ENCODE results near the gene TMEM161A. TPM values are rescaled to one million over a fixed set of nuclear protein-coding genes. Genes with fewer than 3 reads are reported as not detected.

Gene TMEM161A
- total and polyA plus RNA-seq, 9 of the 15 experiments (the other 6 are each of a cell fraction or from before 2014, with no cell fraction given), result 0.63 to 92.3 (median 38.9) TPM

DNA sequence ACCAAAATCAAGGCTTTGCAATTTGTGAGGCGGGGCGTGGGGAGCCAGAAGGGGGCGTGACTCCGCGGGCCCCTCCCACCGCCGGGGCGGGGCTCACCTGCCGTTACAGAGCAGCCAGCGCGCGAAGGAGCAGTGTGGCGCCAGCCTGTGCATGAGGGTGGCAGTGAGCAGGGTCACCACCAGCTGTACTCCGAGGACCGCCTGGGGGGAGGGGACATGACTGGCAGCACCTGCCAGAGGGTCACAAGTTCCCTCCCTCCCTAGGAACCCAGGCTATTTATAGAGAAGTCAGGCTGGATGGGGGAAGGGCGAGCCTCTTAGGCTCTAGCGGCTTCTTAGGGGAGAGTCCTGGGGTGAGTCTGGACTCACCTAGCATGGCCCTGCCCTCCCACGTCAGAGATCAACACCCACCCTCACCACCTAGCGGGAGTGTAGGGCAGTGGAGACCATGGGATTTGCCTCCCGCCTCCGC lies 3.6 kb downstream of the TMEM161A start (continued):
- TF ChIP-seq EP300 (IDR thresholded peaks at IDR 0.05; ENCODE audit: low read length) (no peak; the same call in 1 of the 2 replicates), ZFP30 (CRISPR knock-in tag; IDR thresholded peaks at IDR 0.05; ENCODE audit: borderline replicate concordance) (no peak), POLR2AphosphoS2 (IDR thresholded peaks at IDR 0.05; ENCODE audit: low read length) (no peak), NCOA4 (IDR thresholded peaks at IDR 0.05; ENCODE audit: partially characterized antibody) (no peak), ZFX (CRISPR knock-in tag; IDR thresholded peaks at IDR 0.05) (no peak), SRSF9 (IDR thresholded peaks at IDR 0.05; ENCODE audit: borderline replicate concordance, low read depth, low read length) (no peak), KLF10 (CRISPR knock-in tag; IDR thresholded peaks at IDR 0.05) (no peak), ZNF384 (IDR thresholded peaks at IDR 0.05; ENCODE audit: low read depth, low read length) (no peak), JUNB (CRISPR knock-in tag; conservative IDR thresholded peaks at IDR 0.05) (no peak), E2F3 (CRISPR knock-in tag; IDR thresholded peaks at IDR 0.05) (no peak), CEBPG (CRISPR knock-in tag; IDR thresholded peaks at IDR 0.05) (no peak), CEBPG (tag; conservative IDR thresholded peaks at IDR 0.05 in 1 of 2, IDR thresholded peaks at IDR 0.05 in 1 of 2) (no peak), NR2C2 (CRISPR knock-in tag; IDR thresholded peaks at IDR 0.05) (no peak), NR2C2 (tag; IDR thresholded peaks at IDR 0.05) (no peak), SMARCE1 (IDR thresholded peaks at IDR 0.05) (0 out of 2 replicates have a peak, but pooled peaks have one; percentile 51), C11orf30 (IDR thresholded peaks at IDR 0.05; ENCODE audit: low read depth) (no peak), SREBF2 (CRISPR knock-in tag; IDR thresholded peaks at IDR 0.05) (no peak)
- TF ChIP-seq, protein P1, sequence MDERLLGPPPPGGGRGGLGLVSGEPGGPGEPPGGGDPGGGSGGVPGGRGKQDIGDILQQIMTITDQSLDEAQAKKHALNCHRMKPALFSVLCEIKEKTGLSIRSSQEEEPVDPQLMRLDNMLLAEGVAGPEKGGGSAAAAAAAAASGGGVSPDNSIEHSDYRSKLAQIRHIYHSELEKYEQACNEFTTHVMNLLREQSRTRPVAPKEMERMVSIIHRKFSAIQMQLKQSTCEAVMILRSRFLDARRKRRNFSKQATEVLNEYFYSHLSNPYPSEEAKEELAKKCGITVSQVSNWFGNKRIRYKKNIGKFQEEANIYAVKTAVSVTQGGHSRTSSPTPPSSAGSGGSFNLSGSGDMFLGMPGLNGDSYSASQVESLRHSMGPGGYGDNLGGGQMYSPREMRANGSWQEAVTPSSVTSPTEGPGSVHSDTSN (CRISPR knock-in tag; IDR thresholded peaks at IDR 0.05; ENCODE audit: low read depth), result no peak
- TF ChIP-seq, protein P1 (tag; conservative IDR thresholded peaks at IDR 0.05; ENCODE audit: low read depth), result no peak
- TF ChIP-seq, protein P2, sequence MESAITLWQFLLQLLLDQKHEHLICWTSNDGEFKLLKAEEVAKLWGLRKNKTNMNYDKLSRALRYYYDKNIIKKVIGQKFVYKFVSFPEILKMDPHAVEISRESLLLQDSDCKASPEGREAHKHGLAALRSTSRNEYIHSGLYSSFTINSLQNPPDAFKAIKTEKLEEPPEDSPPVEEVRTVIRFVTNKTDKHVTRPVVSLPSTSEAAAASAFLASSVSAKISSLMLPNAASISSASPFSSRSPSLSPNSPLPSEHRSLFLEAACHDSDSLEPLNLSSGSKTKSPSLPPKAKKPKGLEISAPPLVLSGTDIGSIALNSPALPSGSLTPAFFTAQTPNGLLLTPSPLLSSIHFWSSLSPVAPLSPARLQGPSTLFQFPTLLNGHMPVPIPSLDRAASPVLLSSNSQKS (CRISPR knock-in tag; IDR thresholded peaks at IDR 0.05), result no peak
- TF ChIP-seq, protein P3, sequence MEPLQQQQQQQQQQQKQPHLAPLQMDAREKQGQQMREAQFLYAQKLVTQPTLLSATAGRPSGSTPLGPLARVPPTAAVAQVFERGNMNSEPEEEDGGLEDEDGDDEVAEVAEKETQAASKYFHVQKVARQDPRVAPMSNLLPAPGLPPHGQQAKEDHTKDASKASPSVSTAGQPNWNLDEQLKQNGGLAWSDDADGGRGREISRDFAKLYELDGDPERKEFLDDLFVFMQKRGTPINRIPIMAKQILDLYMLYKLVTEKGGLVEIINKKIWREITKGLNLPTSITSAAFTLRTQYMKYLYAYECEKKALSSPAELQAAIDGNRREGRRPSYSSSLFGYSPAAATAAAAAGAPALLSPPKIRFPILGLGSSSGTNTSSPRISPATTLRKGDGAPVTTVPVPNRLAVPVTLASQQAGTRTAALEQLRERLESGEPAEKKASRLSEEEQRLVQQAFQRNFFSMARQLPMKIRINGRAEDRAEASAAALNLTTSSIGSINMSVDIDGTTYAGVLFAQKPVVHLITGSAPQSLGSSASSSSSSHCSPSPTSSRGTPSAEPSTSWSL (CRISPR knock-in tag; IDR thresholded peaks at IDR 0.05; ENCODE audit: borderline replicate concordance), result no peak
- TF ChIP-seq, protein P4, sequence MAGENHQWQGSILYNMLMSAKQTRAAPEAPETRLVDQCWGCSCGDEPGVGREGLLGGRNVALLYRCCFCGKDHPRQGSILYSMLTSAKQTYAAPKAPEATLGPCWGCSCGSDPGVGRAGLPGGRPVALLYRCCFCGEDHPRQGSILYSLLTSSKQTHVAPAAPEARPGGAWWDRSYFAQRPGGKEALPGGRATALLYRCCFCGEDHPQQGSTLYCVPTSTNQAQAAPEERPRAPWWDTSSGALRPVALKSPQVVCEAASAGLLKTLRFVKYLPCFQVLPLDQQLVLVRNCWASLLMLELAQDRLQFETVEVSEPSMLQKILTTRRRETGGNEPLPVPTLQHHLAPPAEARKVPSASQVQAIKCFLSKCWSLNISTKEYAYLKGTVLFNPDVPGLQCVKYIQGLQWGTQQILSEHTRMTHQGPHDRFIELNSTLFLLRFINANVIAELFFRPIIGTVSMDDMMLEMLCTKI (IDR thresholded peaks at IDR 0.05; ENCODE audit: partially characterized antibody), result no peak
- TF ChIP-seq, protein P5, sequence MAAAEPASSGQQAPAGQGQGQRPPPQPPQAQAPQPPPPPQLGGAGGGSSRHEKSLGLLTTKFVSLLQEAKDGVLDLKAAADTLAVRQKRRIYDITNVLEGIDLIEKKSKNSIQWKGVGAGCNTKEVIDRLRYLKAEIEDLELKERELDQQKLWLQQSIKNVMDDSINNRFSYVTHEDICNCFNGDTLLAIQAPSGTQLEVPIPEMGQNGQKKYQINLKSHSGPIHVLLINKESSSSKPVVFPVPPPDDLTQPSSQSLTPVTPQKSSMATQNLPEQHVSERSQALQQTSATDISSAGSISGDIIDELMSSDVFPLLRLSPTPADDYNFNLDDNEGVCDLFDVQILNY (CRISPR knock-in tag; IDR thresholded peaks at IDR 0.05), result no peak
